Dedifferentiated amniotic fluid mesenchymal stem cell (primary cell): Measurements from ENCODE around the gene PDZD11.
"Not testable (repeated sequence)": the region's sequence is repeated elsewhere in the genome, so short reads cannot be mapped to it uniquely, and the experiment has no call there.

ENCODE experiments used
- DNase-seq: peaks from one replicate; pipeline ENCODE4 v3.0.0-alpha.2; 2016; ENCODE audit errors: extremely low spot score

The PDZD11 gene, protein sequence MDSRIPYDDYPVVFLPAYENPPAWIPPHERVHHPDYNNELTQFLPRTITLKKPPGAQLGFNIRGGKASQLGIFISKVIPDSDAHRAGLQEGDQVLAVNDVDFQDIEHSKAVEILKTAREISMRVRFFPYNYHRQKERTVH

DNA sequence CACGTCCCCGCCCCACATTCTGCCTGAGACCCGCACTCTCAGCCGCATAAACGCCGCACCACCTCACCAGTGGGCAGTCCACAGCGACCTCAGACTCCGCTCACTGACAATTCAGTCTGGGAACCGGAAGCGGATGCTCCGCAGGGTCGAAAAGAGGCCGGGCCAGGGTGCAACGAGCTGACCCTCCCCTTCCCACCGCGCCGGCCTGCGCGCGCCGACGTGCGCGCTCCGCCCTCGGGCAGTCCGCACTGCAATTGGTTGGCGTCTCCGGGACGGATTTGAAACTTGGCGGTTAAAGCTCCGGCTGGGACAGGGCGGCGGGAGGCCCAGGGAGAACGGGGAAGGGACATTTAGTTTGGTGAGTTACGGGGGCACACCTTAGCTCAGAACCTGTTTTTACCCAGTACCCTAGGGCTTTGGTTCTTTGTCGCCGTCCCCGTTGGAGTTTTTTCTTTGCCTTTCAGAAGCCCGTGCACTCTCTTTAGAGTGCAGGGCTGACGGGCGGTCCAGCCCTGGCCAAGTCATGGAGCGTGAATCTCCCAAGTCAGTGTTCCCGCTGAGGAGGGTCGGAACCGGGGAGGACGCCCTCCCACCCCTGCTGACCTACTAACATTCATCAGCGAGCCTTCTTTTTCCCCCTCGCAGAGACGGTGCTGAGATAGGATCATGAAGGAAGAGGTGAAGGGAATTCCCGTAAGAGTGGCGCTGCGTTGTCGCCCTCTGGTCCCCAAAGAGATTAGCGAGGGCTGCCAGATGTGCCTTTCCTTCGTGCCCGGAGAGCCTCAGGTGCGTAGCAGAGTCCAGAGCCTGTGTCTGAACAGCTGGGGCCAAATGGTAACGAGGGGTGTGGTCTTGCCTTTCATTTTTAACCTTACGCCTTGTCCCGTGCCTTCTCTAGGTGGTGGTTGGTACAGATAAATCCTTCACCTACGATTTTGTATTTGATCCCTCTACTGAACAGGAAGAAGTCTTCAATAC, at the start of gene PDZD11, which contains the start of gene KIF4A:
TSS of gene PDZD11 (minus strand) at position 135 of the 978 bp plus-strand sequence. CDS start 586 bp downstream, outside the sequence.
TSS of gene KIF4A (plus strand) at position 312 of the 978 bp plus-strand sequence. CDS start at position 667, 355 bp downstream.
- DNase-seq = peak; percentile 61

DNA sequence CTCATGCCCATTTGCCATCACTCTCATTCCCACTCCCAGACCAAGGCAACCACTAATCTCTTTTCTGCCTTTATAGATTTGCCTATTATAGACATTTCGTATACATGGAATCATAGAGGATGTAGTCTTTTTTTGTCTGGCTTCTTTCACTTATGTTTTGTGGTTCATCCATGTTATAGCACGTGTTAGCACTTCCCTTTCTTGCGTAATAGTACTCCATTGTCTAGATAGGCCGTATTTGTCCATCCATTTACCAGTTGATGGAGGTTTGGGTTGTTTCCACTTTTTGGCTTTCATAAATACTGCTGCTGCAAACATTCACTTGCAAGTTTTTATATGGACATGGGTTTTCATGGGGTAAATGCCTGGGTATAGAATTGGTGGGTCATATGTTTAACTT, 48.6 kb upstream of the PDZD11 start:
- no peak for DNase-seq

DNA sequence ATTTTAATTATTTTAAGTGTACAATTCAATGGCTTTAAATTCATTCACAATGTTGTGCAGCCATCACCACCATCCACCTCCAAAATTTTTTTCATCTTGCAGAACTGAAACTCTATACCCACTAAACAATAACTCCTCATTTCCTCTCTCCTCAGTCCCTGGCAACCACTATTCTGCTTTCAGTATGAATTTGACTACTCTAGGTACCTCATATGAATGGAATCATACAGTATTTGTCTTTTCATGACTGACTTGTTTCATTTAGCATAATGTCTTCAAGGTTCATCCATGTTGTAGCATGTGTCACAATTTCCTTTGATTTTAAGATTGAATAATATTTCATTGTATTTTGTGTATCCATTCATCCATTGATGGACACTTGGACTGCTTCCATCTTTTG, 47.0 kb upstream of the PDZD11 start:
- DNase-seq = no peak

DNA sequence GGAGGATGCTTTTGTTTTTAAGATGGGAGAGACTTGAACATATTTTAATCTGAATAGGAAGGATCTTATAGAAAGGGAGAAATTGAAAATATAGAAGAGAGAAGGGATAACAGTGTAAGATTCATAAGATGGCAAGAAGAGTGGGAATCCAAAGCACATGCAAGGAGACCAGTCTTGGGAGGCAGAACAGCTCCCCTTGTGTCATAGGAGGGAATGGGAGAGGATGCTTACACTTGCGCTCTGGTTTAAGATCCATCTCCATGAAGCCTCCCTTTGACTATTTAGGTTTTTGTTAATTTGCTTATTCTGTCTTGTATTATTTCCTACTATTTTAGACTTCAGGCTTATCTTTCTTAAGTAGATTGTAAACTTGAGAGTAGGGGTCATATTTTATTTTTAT, 42.9 kb upstream of the PDZD11 start:
- no peak for DNase-seq

DNA sequence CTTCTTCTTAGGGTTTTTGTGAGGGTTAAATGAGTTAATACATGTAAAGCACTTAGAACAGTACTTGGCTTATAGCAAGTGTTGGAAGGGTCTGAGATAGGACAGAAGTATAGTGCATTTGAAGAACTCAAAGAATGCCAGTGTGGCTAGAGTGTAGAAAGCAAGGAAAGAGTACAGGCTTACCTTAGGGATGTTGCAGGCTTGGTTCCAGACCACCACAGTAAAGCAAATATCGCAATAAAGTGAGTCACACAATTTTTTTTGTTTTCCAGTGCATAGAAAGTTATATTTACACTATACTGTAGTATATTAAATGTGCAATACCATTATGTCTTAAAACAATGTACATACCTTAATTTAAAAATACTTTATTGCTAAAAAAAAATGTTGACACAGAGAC, 41.4 kb upstream of the PDZD11 start:
- DNase-seq = no peak

DNA sequence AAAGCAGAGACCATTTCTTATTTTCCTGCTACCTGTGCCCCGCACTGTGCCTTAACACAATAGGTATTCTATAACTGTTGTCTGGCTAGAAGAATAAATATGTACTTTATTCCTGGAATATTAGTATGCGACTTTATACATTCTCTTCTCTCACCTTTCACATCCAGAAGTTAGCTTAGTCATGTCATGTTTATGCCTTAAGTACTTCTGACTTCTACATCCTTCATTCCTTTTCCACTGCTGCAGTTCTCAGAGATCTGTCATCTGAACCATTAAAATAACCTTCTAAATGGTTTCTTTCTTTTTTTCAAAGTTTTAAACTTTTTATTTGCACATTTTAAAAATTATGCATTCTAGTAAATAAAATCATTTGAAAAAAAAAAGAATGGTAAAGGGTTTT, 34.6 kb upstream of the PDZD11 start:
- DNase-seq = no peak

DNA sequence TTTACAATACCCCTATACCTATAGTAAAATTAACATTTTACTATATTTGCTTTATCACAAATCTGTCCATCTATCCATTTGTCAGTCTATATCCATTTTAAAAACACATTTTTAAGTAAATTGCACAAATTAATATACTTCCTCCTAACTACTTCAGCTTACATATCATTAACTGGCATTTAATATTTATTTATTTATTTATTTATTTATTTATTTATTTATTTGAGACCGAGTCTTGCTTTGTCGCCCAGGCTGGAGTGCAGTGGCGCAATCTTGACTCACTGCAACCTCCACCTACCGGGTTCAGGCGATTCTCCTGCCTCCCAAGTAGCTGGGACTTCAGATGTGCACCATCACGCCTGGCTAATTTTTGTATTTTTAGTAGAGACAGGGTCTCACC, 33.9 kb upstream of the PDZD11 start:
- not testable (repeated sequence) for DNase-seq

DNA sequence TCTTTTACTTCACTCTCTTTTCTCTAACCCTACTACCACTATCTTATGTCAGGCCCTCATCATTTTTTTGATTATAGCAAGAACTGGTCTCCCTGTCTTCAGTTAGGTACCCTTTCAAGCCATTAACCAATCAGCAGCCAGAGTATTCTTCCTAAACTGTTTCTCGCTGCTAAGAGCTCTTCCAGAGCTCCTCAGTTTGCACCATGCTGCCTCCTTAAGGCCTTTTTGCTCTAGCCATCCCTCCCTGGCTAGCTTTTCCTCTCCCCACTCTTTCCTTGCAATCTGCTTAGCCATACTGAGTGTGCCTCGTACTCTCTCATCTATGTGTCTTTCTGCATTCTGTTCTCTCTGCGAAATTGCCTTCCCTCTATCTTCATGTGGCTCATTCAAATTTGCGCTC, 33.1 kb upstream of the PDZD11 start:
- DNase-seq = no peak

DNA sequence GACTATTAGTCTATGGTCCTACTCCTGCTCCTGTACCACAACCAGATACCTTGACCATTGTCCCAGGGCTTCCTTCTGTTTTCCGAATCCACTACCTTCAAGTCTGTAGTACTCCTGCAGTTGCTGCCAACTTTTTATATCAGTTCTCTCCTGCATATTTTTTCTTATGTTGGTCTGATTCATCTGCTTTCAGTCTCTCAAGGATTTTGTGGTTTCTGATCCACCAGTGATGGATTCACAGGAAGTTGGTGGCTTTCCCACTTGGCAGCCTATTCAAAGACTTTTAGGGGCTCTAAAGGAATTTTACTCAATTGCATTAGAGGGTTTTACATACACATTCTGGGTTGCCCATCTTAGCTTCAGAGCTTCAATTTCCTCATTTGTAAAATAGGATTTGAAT, 23.8 kb upstream of the PDZD11 start:
- DNase-seq = no peak

DNA sequence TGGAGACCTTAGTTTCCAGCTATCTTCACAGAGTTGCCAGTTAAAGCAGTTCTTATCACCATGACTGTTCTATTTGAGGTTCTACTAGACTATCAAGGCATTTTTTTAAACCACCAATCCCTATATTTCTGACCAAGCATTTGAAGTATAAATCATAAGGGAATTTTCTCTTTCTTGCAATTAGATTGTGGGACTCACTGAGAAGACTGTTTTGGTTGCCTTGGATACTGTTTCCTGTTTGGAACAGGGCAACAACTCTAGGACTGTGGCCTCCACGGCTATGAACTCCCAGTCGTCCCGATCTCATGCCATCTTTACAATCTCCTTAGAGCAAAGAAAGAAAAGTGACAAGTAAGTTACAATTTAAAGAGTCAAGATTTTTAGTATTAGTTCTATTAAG, 12.0 kb upstream of the PDZD11 start:
- DNase-seq = no peak

DNA sequence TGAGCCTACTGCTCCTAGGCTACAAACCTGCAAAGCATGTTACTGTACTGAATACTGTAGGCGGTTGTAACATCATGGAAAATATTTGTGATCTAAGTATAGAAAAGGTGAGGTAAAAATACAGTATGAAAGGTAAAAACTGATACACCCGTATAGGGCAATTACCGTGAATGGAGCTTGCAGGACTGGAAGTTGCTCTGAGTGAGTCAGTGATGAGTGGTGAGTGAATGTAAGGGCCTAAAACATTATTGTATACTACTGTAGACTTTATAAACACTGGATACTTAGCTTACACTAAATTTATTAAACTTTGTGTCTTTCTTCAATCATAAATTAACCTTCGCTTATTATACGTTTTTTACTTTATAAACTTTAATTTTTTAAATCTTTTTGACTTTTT, 3.9 kb upstream of the PDZD11 start:
- no peak for DNase-seq

DNA sequence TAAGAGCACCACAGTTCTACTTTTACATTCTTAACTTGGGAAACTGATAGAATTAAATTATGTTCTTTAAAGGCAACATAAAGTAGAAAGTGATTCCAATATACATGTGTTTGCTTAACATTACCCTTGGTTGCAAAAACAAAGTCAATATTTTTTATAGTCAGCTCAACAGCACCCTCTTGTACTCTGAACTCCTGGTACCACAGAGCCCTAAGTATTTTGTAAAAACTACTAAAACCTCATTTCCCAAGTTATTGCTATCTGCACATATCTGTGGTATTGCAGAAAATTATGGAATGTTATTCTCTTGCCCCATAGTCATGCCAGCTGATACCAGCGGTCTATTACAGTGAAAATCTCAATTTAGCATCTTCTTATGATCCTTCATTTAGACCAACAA, 3.1 kb upstream of the PDZD11 start:
- no peak for DNase-seq

DNA sequence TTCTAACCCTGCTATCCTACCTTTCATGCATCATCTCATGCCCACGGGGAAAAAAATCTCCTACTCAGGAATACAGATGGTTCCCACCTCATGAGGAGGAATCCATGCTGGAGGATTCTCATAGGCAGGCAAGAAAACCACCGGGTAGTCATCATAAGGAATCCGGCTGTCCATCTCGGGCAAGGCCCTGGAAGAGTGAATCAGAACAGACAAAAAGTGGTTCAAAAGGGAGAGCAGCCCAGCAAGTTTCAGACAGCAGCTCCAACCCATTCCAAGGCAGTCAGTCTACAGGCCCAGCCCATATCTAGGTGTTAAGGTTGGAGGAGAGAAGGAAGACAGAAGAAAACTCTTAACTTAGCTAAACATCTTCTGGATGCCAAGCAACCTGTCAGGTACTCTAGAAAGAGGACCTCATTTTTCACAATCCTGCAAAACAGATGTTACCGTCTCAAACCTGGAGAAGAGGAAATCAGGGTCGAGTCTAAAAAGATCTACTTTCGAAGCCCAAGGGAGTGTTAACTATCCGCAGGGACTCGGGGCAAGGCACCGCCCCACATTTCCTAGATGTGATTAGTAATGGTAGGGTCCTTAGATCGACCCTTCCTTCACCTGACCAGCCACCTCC, 447 bp downstream of the PDZD11 start:
- DNase-seq = no peak

DNA sequence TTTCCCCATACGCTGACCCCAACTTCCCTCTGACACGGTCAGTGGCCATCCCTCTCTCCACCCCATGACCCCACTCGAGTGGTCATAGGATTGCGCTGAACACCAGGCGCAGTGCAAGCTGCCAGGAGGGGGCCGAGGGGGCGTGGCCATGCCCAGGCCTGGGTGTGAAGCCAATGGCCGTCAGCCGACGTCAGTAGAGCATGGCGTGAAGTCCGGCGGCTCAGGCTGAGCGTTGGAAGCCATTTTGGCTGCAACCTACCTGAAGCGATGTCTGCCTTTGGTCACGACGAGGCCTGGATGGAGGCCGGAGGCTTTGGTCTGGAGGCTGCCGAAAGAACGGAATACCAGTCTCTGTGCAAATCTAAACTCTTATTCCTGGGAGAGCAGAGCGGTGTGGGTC, 7.8 kb downstream of the PDZD11 start, which contains the start of gene RAB41:
TSS of gene RAB41 (plus strand) at position 222 of the 400 bp plus-strand sequence. CDS start at position 268, 46 bp downstream.
- DNase-seq = no peak

DNA sequence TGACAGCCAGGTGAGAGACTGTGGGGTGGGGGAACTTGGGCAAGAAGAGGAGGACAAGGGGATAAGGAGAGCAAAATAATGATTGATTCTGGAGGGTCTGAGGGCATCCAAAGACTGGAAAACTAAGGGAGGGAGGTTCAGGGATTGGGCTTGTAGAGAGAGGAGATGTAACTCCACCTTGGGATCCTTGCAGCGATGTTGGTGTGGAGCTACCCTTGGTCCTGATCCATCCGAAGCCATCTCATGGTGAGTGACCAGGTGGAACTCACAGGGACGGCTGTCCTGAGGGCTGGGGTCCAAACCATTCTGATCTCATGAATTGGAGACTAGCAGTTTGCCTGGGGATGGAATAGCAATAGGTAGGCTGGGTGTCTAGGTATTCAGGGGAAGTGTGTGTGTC, 9.2 kb downstream of the PDZD11 start:
- no peak for DNase-seq

DNA sequence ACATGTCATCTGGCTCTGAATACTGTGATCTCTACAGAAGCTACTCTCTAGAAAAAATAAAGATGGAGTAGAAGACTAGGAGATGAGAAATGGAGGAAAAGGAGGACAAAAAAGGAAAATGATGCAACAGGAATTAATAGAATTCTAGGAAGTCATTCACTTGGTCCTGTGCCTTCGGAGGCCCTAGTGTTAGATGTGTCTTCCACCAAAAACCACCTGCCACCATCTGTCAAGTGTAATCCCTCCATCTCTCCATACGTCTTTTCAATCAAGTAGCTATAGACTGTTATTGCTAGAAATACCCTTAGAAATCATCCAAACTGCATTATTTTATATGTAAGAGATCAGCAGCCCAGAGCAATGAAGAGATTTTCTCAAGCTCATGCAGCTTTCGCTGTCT, 10.6 kb downstream of the PDZD11 start:
- no peak for DNase-seq

DNA sequence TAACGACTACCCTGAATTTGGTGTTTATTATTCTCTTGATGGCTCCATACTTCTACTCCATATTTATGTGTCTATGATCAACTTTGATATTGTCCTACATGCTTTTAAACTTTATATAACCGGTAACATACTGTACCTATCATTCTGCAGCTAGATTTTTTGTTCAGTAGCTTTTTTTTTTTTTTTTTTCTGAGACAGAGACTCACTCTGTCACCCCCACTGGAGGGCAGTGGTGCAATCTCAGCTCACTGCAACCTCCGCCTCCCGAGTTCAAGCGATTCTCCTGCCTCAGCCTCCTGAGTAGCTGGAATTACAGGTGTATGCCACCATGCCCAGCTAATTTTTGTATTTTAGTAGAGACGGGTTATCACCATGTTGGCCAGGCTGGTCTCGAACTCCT, 15.7 kb downstream of the PDZD11 start:
- not testable (repeated sequence) for DNase-seq

DNA sequence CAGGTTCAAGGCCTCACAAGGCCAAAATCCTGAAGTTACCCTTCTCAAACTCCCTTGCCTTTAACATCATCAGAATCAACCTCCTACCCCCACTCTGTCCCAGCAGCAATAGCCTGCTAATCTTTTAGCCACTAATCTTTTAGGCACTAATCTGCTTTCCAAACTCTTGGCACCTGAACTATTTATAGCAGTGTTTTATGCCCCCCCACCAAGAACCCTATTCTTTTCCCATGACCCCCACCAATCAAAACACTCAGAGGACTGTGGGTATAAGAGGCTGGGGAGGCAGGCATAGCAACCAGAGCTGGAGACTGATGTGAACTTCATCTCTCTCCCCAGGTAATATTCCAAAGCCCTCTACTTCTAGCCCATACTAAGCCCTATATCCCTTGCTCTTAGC, 21.7 kb downstream of the PDZD11 start, which contains the start of gene ARR3:
TSS of gene ARR3 (plus strand) at position 301 of the 400 bp plus-strand sequence. CDS start 1,052 bp downstream, outside the sequence.
- no peak for DNase-seq

DNA sequence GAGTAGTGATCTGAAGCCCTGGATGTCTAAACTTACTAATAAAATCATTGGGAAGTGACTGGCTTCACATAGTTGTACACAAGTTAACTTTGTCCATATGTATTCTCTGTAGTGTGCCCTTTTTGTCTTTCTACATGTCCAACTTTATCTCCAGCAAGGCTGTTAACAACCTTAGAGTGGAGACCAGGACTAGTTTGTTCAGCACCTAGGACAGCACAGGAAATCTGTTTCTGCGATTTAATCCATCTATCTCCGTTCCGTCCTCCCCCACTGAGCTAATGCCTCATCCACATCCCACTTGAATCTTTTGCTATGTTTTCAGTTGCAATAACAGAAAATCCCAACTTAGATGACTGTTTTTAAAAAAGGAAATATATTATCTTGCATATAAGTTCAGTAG, 24.9 kb downstream of the PDZD11 start:
- no peak for DNase-seq

DNA sequence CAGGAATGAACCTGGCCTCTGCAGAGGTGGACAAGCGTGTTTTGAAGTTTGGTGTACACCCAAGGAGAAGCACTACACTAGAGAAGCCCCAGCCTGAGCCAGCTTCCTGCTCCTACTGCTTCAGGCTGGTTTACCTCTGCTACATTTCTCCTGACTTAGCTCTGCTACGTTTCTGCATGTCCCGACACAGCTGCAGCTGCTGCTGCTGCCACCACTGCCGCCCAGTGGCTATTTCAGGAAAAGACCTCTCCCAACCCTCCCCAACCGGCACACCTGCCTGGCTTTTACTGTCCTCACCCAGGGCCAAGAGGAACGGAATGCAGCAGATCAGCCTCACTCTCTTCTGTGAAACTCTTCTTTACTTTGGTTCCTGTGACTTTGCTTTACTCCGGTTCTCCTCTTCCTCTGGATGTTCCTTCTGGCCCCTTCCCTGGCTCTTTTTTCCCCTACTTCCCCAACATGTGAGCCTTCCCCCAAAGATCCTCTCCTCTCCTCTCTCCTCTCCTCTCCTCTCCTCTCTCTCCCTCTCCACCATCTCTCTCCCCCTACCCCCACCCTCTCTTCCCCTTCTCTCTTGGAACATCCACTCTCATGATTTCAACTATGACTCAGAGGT, 26.7 kb downstream of the PDZD11 start:
- no peak for DNase-seq

DNA sequence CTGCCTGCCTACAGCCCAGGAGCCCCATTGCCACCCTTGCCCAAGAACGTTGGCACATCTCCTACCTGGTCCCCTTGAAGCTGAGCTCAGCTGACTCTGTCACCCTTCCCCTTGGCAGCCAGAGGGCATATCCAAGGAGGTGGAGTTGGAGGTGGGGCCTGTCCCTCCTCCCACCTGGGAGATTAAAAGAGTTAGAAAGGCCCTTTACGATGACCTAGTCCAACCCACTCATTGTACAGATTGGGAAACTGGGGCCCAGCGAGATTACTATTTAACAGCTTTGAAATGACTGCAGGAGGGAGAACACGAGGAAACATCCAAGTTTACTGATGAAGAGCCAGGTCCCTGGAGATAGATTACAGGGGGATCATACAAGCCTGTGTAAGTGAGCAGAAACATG, 29.6 kb downstream of the PDZD11 start, which contains the start of gene P2RY4:
TSS of gene P2RY4 (minus strand) at position 101 of the 400 bp plus-strand sequence. CDS start 580 bp downstream, outside the sequence.
- DNase-seq = no peak
